B cell (primary cell): Measurements from ENCODE around the gene TBX20. TPM values are rescaled to one million over a fixed set of nuclear protein-coding genes. Genes with fewer than 3 reads are reported as not detected.

Experiments used
- ATAC-seq: fragments of 200-7000 bp; cut with Tn5 transposase; one replicate; pipeline ENCODE4 v1.10.0; 2021; ENCODE audit warnings: low read depth, mild to moderate bottlenecking, moderate number of reproducible peaks, moderate library complexity
- CTCF ChIA-PET: fragments of 350-600 bp; sonication (Branson Sonifier 250); formaldehyde crosslinking; loops from one replicate; lab custom pipeline; 2021; ENCODE audit warnings: antibody characterized with exemption, inconsistent platforms; lab: Charles Lee
- POLR2A ChIA-PET: fragments of 350-600 bp; sonication (Branson Sonifier 250); formaldehyde crosslinking; loops from one replicate; lab custom pipeline; 2021; ENCODE audit warnings: antibody characterized with exemption; lab: Charles Lee
- DNase-seq: peaks from one replicate; pipeline ENCODE4 v3.0.0; 2013
- H2AFZ ChIP-seq: 2 replicates; pipeline ENCODE4 v1.6.1; 2012; ENCODE audit warnings: mild to moderate bottlenecking, low read depth, low read length; ENCODE audit not compliant: insufficient read depth, poor library complexity, severe bottlenecking
- H3K27ac ChIP-seq, 2 donors: 1 replicate in 1 of 2; 2 replicates in 1 of 2; pipeline ENCODE4 v1.5.1; 2012 to 2013; ENCODE audit warnings: low read length in 2 of 2, mild to moderate bottlenecking in 2 of 2, moderate library complexity in 1 of 2
- H3K27me3 ChIP-seq, 4 experiments: fragments of 200-600 bp in 1 of 4; sonication (generic) in 1 of 4; replicated peaks in 1 of 4; 1 replicate in 2 of 4; 2 replicates in 2 of 4; pipeline versions ENCODE4 v1.6.1 to v1.7.0; 2013 to 2016; ENCODE audit warnings: low read length in 3 of 4, mild to moderate bottlenecking in 2 of 4, mixed read lengths in 1 of 4, moderate library complexity in 1 of 4; ENCODE audit not compliant: insufficient read depth in 4 of 4, control insufficient read depth in 3 of 4; ENCODE audit errors: control extremely low read depth in 1 of 4
- H3K36me3 ChIP-seq, 2 experiments: replicated peaks in 1 of 2; 1 replicate in 1 of 2; 2 replicates in 1 of 2; pipeline versions ENCODE4 v1.6.1 to v1.7.1; 2013; ENCODE audit warnings: low read length in 1 of 2; ENCODE audit not compliant: insufficient read depth in 2 of 2, control insufficient read depth in 1 of 2; ENCODE audit errors: control extremely low read depth in 1 of 2, extremely low read depth in 1 of 2
- H3K4me1 ChIP-seq, 2 donors: fragments of 200-600 bp in 1 of 2; sonication (generic) in 1 of 2; 1 replicate in 1 of 2; 2 replicates in 1 of 2; pipeline versions ENCODE4 v1.5.1 to v1.6.1; 2013 to 2017; ENCODE audit warnings: low read length in 2 of 2; ENCODE audit not compliant: control insufficient read depth in 2 of 2, insufficient read depth in 2 of 2
- H3K4me2 ChIP-seq: replicated peaks from 2 replicates; pipeline ENCODE3; 2012; ENCODE audit warnings: mild to moderate bottlenecking, low read depth, low read length; ENCODE audit not compliant: poor library complexity, severe bottlenecking
- H3K4me3 ChIP-seq, 5 experiments: fragments of 200-600 bp in 1 of 5; sonication (generic) in 1 of 5; 1 replicate in 3 of 5; 2 replicates in 2 of 5; pipeline versions ENCODE4 v1.5.1 to v1.7.0; 2011 to 2016; ENCODE audit warnings: low read length in 4 of 5, mild to moderate bottlenecking in 4 of 5, low read depth in 2 of 5, control low read depth in 1 of 5, moderate library complexity in 1 of 5; ENCODE audit not compliant: insufficient read depth in 1 of 5; ENCODE audit errors: control extremely low read depth in 1 of 5, extremely low read depth in 1 of 5
- H3K79me2 ChIP-seq: fragments of 200-600 bp; sonication (generic); one replicate; pipeline ENCODE4 v1.6.0; 2016; ENCODE audit warnings: low read length; ENCODE audit not compliant: control insufficient read depth, insufficient read depth
- H3K9ac ChIP-seq: fragments of 200-600 bp; sonication (generic); 2 replicates; pipeline ENCODE4 v1.6.1; 2017; ENCODE audit warnings: mild to moderate bottlenecking, low read length, moderate library complexity
- H3K9me3 ChIP-seq, 3 donors: one replicate each; pipeline versions ENCODE4 v1.6.1 to v1.7.1; 2013; ENCODE audit warnings: low read length in 2 of 3; ENCODE audit not compliant: control insufficient read depth in 2 of 3, insufficient read depth in 1 of 3; ENCODE audit errors: control extremely low read depth in 1 of 3
- H4K20me1 ChIP-seq: 2 replicates; pipeline ENCODE4 v1.6.0; 2012; ENCODE audit warnings: mild to moderate bottlenecking, low read length; ENCODE audit not compliant: insufficient read depth, control insufficient read depth, poor library complexity, severe bottlenecking
- H3K27ac Mint-ChIP-seq: one replicate; pipeline ENCODE4 v1.8.0; 2021; ENCODE audit warnings: mixed read lengths
- H3K27me3 Mint-ChIP-seq: one replicate; pipeline ENCODE4 v1.8.0; 2021; ENCODE audit warnings: mixed read lengths
- H3K4me1 Mint-ChIP-seq: one replicate; pipeline ENCODE4 v1.8.0; 2021; ENCODE audit warnings: mixed read lengths
- H3K4me3 Mint-ChIP-seq: one replicate; pipeline ENCODE4 v1.8.0; 2021; ENCODE audit warnings: mixed read lengths
- H3K9me3 Mint-ChIP-seq: one replicate; pipeline ENCODE4 v1.8.0; 2022; ENCODE audit warnings: mixed read lengths; ENCODE audit not compliant: insufficient read depth
- EZH2 ChIP-seq: IDR thresholded peaks from 2 replicates; pipeline ENCODE4 v1.6.1; 2012; ENCODE audit warnings: borderline replicate concordance, low read depth, mild to moderate bottlenecking, moderate library complexity, low read length; ENCODE audit not compliant: insufficient read depth, poor library complexity, severe bottlenecking
- WGBS: methylation state at CpG from one replicate; pipeline ENCODE4 v1.1.5; 2013; ENCODE audit warnings: missing lambda C conversion rate; ENCODE audit not compliant: insufficient coverage; 5-methylcytosine and 5-hydroxymethylcytosine counted together
- intact Hi-C: fragments of 100-400 bp; cut with micrococcal nuclease; formaldehyde crosslinking; loops from one replicate; pipeline ENCODE4 v1.10.0; 2022
- polyA plus RNA-seq: library from polyadenylated mRNA; depleted of rRNA; stranded (reverse); fragments of >200 nt; gene quantifications from 2 replicates; pipeline ENCODE4 v1.2.3, GENCODE V29; 2012
- total RNA-seq, 2 donors: library from RNA; stranded (reverse); fragments of 120-200 nt in 1 of 2; gene quantifications; 1 replicate in 1 of 2; 2 replicates in 1 of 2; pipeline versions ENCODE4 v1.2.3 to v1.2.4, GENCODE V29; 2013 to 2022
- TF ChIP-seq, protein P1 (sequence below): fragments of 200-600 bp; IDR thresholded peaks from one replicate; pipeline ENCODE4 v1.8.0; 2022; ENCODE audit warnings: antibody characterized with exemption, mild to moderate bottlenecking

TBX20 gene
- total and polyA plus RNA-seq, 2 donors (not counting 1 experiment from before 2014, with no cell fraction given), result 0.25 TPM; not detected in 1

DNA sequence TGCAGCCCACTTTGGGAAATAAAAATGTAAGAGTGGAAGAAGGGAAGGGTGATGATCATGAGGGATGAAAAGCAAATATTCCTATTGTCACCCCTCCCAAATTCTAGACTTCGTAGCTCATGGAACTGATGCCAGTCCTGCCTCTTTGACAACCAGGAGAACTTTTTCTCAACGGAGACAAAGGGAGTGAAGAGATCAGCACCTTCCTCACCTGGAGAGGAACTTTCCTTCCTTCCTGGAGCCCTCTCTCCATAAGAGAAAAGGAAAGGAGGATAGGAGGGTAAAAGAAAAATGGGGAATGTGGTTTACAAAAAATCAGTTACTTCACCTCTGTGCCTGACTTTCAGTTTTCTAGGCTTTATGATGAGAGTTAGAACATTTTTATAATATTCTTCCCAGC lies 3.4 kb downstream of the TBX20 start:
- Histone ChIP-seq H4K20me1 (no peaks in the 10 kb centered on the region), H3K9ac (no peak overlapping the region), H3K36me3 (no peaks in the 10 kb centered on the region), H3K79me2 (no peaks in the 10 kb centered on the region), H3K4me3 (no peak overlapping the region), H3K4me2 (no peak overlapping the region), H3K27me3 (peaks cover 1 to 61% (median 61%) of the 10 kb centered on the region in 4 experiments), H3K9me3 (peaks cover 2 to 32% (median 13%) of the 10 kb centered on the region in 3 donors), H3K27ac (no peak overlapping the region), H3K4me1 (peaks cover 17 to 27% of the 10 kb centered on the region in 2 donors), H2AFZ (no peak overlapping the region)
- Mint-ChIP-seq H3K27me3 (peaks cover 63% of the 10 kb centered on the region), H3K4me1 (peaks cover 11% of the 10 kb centered on the region), H3K27ac (no peak overlapping the region), H3K4me3 (no peak overlapping the region), H3K9me3 (no peaks in the 10 kb centered on the region)
- WGBS, result no CpG with 5 or more reads among the region's 2 CpGs
- ATAC-seq (no peak), DNase-seq (no peak)
- POLR2A ChIA-PET, result no interaction called here
- CTCF ChIA-PET, result no interaction called here
- intact Hi-C loops, result no loop called here
- TF ChIP-seq EZH2, result no peak
- TF ChIP-seq, protein P1, sequence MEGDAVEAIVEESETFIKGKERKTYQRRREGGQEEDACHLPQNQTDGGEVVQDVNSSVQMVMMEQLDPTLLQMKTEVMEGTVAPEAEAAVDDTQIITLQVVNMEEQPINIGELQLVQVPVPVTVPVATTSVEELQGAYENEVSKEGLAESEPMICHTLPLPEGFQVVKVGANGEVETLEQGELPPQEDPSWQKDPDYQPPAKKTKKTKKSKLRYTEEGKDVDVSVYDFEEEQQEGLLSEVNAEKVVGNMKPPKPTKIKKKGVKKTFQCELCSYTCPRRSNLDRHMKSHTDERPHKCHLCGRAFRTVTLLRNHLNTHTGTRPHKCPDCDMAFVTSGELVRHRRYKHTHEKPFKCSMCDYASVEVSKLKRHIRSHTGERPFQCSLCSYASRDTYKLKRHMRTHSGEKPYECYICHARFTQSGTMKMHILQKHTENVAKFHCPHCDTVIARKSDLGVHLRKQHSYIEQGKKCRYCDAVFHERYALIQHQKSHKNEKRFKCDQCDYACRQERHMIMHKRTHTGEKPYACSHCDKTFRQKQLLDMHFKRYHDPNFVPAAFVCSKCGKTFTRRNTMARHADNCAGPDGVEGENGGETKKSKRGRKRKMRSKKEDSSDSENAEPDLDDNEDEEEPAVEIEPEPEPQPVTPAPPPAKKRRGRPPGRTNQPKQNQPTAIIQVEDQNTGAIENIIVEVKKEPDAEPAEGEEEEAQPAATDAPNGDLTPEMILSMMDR, result no peak

DNA sequence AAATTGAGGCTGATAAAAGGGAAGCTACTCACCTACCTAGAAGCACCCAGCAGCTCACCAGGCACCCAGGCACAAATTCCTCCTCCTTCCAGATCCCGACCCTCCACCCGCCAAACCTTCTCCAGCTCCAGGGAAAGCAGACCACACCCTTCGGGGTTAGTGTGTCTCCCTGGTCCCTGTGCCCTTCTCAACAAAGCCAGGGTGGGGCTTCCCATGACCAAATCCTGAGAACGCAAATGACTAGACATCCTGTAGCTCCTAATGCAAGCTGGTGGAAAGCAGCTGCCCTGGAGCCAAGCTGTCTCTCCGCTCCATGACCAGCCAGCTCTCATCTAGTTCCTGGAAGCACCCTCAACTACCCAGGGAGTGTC lies 4.4 kb downstream of the TBX20 start:
- Mint-ChIP-seq H3K27ac (no peak overlapping the region), H3K4me1 (peaks cover 11% of the 10 kb centered on the region), H3K27me3 (peaks cover 60% of the 10 kb centered on the region), H3K9me3 (no peaks in the 10 kb centered on the region), H3K4me3 (no peak overlapping the region)
- intact Hi-C loops, result no loop called here
- Histone ChIP-seq H3K9ac (no peak overlapping the region), H3K36me3 (no peaks in the 10 kb centered on the region), H3K79me2 (no peaks in the 10 kb centered on the region), H3K4me3 (no peak overlapping the region), H3K9me3 (peaks cover 2 to 24% (median 3%) of the 10 kb centered on the region in 3 donors), H2AFZ (no peak overlapping the region), H3K27ac (no peak overlapping the region), H3K4me1 (peaks cover 14 to 25% of the 10 kb centered on the region in 2 donors), H3K27me3 (peaks cover 3 to 56% (median 53%) of the 10 kb centered on the region in 4 experiments), H4K20me1 (no peaks in the 10 kb centered on the region), H3K4me2 (no peak overlapping the region)
- DNase-seq (no peak), ATAC-seq (no peak)
- TF ChIP-seq, protein P1, result no peak
- no peak for TF ChIP-seq EZH2
- WGBS, result 17% methylated on average over 5 of the region's 5 CpGs
- CTCF ChIA-PET, result no interaction called here
- POLR2A ChIA-PET, result no interaction called here
